ENCODE data around the gene KIF3B.
"Not testable (repeated sequence)": the region's sequence is repeated elsewhere in the genome, so short reads cannot be mapped to it uniquely, and the experiment has no call there.

Gene KIF3B

DNA sequence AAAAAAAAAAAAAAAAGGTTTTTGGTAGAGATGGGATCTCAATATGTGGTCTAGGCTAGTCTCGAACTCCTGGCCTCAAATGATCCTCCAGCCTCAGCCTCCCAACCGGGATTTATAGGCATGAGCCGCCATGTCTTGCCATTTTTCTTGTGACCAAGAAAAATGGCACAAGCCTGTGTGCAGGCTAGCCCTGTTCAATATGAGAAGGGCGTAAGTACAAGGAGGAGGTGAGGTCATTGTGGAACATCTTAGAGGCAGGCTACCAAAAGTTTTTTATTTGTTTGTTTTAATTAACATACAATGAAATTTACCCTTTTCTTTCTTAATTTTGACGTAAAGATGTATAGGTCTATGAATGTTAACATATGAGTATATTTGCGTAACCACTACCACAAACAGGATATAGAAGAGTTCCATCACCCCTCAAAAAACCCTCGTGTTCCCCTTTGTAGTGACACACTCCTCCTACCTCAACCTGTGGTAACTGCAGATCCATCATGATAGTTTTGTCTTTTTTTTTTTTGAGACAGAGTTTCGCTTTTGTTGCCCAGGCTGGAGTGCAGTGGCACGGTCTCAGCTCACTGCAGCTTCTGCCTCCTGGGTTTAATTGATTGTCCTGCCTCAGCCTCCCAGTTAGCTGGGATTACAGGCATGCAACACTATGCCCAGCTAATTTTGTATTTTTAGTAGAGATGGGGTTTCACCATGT lies 28.3 kb upstream of the KIF3B start:
- DNase-seq: peak; percentile 34

DNA sequence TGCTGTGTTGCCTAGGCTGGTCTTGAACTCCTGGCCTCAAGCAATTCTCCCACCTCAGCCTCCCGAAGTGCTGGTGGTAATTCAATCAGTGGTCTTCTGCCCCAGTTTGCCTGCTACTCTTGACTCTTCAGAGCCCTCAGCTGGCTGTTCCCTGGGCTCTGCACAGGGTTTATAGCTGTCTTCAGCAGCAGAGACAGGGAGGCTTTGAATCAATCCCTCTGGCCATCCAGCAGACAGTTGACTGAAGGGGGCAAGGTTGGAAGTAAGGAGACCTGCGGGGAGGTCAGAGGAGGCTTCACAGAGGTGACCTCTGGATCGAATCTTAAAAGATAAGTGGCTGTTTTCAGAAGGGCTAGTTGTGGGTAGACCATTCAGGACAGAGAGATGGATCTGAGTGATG lies 26.0 kb upstream of the KIF3B start:
- DNase-seq: no peak

DNA sequence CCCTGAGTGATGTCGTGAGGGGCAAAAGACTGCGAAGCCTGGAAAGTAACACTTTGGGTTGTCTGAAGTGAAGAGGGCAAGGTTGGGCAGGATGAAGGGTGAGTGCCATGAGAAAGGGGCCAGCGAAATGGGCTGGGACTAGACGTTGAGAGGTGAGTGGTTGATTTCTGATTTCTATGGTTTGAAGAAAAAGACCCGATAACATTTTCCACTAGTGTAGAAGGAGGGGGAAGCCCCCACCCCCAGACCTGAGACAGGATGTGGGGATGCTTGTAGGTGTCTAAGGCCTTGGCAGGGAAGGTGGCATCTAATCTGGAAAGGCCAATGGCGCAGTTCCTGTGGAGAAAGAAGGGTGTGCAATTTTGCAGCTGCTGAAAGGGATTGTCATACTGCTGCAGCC lies 25.3 kb upstream of the KIF3B start:
- DNase-seq: peak; percentile 89

DNA sequence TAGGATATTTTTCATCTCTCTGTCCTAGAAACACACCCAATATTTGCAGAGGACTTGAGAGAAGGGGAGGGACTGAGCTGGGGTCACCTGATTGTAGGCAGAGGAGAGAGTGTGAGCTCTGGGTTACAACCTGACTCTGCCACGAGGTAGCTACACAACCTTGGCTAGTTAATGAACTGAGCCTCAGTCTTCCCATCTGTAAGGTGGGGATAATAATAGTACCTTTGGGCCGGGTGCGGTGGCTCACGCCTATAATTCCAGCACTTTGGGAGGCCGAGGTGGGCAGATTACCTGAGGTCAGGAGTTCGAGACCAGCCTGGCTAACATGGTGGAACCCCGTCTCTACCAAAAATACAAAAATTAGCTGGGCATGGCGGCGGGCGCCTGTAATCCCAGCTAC lies 16.5 kb upstream of the KIF3B start:
- not testable (repeated sequence) for DNase-seq

DNA sequence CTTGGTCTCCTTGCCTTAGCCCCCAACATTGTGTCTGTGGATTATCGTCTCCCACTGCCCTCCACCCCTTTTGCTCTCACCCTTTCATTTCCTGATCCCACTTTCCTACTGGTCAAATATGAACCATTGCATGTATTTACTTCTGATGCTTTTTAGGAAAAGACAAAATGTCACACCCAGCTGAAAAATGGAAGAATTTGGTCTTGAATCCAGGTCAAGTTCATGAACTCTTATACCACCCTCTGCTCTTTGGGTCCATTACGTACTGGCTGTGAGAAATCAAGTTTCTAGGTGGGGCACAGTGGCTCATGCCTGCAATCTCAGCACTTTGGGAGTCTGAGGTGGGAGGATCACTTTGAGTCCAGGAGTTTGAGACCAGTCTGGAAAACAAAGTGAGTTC lies 15.8 kb upstream of the KIF3B start:
- DNase-seq: no peak

DNA sequence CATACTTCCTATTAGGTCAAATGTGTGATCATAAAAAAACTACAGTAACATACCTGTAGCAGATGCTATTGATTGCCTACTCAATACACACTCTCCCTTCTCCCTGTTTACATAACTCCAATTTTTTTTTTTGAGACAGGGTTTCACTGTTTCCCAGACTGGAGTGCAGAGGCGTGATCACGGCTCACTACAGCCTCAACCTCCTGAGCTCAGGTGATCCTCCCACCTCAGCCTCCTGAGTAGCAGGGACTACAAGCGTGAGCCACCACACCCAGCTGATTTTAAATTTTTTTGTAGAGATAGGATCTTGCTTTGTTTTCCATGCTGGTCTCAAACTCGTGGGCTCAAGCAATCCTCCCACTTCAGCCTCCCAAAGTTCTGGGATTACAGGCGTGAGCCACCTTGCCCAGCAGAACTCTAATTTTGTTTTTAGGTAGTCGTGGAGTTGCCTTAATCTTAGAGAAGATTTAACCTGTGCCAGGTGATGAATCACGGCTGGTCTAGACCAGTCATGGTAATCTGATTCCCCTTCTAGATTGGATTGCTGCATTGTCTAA lies 14.0 kb upstream of the KIF3B start:
- DNase-seq: no peak

DNA sequence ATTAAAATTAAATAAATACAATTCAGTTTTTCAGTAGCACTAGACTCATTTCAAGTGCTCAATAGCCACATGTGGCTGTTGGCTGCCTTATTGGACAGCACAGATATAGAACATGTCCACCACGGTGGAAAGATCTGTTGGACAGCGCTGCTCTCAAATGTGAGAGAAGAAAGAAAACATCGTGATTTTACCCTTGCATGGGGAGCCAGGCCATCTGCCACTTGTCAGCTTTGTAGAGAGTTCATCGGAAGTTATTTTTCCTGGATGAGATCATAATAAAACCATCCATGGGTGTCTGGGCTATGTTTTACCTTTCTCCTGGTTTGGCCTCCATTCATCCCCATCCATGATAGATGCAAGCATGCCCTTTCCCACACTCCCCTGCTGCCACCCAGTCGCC lies 5.8 kb upstream of the KIF3B start:
- no peak for DNase-seq

DNA sequence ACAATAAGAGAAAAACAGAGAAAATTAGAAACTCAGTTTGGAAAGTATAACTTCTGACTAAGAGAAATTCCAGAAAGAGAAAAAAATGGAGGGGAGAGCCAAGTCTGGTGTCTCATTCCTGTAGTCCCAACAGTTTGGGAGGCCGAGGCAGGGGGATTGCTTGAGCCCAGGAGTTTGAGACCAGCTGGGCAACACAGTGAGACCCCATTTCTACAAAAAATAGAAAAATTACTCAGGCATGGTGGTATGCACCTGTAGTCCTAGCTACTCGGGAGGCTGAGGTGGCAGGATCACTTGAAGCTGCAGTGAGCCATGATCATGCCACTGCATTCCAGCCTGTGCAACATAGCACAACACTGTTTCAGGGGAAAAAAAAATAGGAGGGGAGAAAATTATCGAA lies 3.1 kb upstream of the KIF3B start:
- DNase-seq: no peak

DNA sequence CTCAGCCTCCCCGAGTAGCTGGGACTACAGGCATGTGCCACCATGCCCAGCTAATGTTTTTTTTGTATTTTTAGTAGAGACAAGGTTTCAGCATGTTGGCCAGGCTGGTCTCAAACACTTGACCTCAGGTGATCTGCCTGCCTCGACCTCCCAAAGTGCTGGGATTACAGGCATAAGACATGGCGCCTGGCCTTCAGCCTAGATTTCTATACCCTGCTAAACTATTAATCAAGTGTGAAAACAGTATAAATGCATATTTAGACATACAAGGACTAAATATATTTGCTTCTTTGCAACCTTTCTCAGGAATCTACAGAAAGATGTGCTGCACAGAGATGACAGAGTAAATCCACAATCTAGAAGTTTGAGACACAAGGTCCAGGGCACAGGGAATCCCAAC lies 2.3 kb upstream of the KIF3B start:
- DNase-seq: not testable (repeated sequence)

DNA sequence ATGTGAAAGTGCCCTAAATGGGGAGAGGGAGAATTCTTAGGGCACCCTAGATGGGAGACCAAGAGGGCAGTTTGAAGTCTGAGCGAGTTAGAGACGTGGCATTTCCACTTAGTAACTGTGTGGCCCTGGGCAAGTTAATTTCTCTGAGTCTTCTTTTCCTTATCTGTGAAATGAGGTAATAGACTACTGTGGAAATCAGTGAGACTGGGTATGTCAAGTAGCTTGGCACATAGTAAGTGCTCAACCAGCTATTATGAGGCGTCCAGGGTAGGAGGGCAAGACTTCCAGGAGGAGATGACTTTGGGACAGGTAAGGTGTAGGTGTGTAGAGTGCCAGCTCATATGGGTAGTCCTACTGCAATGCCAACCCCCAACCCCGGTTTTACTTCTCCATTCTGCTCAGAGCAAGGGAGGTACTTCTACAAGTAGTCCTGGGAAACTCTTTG lies 770 bp downstream of the KIF3B start:
- DNase-seq: peak; percentile 35

DNA sequence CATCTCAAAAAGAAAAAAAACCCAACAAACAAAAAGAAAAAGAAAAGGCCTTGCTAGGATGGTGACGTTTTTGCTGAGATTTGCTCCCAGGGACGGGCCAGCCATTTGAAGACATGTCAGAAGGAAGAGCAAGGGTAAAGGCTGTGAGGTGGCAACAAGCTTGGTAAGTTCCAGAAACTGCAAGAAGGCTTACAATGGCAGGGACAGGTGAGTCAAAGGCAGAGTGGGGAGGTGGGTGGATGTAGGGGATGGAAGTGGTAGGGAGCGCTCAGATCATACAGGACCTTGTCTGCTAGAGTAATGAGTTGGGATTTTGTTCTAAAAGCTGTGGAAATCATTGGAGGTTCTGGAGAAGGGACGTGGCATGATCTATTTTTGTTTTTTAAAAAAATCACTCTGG lies 4.3 kb downstream of the KIF3B start:
- DNase-seq: no peak

DNA sequence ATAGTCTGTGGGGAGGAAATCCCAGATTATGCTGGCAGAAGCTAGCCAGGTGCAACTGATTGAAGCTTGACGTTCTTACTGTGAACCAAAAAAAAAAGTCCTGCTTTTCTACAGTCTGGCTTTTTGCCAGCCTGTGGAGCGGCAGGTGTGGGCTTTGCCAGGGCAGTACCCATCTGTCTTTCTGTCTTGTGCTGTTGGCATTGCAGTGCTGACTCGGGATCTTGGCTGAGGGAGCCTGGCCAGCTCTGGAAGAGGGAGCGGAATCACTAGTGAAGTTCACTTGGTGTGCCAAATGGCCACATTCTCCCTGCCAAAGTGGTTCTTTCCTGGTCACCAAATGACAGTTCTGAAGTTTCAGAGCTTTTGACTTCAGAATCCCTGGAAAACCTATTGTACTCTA lies 5.0 kb downstream of the KIF3B start:
- no peak for DNase-seq

DNA sequence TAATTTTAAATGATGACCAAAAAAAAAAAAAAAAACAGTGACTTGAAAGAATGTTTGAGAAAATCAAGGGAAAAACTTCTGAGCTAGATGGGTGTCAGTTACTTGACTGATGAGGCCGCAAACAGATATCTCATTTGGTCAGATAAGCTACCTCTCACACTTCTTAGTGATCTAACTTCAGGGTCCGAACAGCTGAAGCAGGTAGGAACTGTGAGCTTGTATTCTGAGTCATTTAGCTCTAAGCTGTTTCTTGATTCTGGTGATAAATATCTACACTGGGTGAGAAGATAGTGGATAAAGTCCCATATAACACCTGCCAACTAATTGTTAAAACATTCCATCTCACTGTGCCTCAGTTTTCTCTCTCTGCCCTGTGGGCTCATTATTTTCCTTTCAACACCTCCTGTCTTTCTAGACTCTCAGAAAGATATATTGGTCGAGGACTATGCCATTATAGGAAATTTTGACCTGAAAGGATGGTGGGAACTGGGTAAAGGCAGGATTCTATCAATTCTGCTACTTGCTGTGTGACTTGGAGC lies 7.7 kb downstream of the KIF3B start:
- DNase-seq: no peak

DNA sequence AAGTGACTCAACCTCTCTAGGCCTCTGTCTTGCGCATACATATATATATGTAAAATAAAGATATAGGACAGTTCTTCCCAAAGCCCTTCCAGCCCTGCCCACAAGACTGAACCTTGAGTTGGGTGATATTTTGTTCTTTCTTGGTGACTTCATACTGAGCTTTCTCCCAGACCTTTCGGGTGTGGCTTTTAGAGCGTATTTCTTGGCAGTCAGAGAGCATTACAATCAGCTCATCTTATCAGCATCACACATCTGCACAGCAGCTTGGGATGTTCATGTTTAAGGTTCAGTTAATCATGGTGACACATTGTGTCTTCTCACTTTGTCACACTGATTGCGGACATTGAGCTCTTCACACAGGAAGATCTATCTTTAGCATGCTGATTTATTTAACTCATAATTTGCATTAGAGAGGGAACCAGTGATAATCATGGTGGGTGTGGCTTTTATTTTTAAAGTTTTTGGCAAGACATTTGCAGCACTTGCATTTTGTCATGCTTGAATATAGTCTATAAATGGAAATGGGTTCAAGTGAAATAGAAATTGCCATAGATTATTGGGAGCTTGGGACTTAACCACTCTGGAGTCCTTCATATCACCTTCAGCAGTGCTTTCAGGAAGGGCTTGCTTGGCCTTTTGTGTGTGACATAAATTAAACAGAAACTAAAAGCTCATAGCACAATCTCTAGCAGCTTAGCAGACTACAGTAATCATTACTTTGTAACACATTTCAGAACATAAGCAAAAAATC lies 8.3 kb downstream of the KIF3B start:
- DNase-seq: peak; percentile 41

DNA sequence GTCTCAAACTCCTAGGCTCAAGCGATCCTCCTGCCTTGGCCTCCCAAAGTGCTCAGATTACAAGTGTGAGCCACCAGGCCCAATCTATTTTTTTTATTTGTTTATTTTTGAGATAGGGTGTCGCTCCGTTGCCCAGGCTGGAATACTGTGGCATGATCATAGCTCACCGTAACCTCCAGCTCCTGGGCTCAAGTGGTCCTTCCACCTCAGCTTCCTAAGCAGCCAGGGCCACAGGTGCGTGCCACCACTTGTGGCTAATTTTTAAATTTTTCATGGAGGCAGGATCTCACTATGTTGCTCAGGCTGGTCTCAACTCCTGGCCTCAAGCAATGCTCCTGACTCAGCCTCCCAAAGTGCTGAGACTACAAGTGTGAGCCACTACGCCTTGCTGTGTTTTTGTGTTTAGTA lies 9.8 kb downstream of the KIF3B start:
- DNase-seq: no peak

DNA sequence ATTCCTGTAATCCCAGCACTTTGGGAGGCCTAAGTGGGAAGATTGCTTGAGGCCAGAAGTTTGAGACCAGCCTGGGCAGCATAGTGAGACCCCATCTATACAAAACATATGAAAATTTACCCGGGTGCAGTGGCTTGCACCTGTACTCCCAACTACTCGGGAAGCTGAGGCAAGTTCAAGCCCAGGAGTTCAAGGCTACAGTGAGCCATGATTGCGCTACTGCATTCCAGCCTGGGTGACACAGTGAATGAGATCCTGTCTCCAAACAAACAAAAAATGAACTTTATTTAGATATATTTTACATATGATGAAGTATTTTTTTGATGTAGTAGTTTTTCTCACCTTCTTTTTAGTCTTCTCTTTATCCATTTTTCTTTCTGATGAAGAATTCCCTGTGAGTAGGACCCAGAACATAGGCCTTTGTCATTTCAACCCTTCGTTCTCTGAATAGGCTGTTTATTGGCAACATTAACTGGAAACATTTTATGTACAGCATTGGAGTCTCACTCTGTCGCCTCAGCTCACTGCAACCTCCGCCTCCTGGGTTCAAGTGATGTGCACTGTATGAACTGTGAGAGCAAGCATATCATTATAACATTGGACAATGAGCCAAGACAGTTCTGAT lies 10.9 kb downstream of the KIF3B start:
- no peak for DNase-seq

DNA sequence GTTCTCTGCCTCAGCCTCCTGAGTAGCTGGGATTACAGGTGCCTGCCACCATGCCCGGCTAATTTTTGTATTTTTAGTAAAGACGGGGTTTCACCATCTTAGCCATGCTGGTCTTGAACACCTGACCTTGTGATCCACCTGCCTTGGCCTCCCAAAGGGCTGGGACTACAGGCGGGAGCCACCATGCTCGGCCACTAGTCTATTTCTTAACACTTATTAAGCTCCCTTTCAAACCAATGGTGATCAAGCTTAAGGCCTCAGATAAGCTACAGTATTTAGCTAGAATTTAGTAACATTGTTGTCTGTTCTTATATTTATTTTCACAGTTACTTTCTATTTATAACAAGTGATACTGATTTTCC lies 11.8 kb downstream of the KIF3B start:
- DNase-seq: not testable (repeated sequence)

DNA sequence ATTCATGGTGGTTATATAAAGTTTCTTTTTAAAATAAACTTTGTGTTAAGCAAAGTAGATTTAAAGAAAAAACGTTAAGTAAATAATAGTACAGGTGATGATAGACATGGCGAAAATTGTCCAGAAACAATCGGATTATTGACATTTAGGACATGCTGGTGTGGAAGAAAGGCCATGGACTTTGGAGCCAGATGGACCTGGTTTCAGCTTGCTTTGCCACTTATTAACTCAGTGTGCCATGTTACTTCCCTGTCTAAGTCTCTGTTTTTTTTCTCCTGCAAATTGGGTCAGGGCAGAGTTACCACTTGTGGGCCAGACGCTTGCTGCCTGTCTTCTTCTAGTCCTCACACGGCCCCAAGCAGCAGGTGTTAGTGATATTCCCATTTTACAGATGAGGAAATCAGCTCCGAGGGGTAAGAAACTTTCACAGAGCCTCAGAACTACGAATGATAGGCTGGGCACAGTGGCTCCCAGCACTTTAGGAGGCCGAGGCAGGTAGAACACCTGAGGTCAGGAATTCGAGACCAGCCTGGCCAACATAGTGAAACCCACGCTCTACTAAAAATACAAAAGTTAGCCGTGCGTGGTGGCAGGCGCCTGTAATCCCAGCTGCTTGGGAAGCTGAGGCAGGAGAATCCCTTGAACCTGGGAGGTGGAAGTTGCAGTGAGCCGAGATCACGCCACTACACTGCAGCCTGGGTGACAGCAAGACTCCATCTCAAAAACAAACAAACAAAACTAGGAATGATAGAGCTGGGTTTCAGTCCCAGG lies 12.4 kb downstream of the KIF3B start:
- DNase-seq: no peak

DNA sequence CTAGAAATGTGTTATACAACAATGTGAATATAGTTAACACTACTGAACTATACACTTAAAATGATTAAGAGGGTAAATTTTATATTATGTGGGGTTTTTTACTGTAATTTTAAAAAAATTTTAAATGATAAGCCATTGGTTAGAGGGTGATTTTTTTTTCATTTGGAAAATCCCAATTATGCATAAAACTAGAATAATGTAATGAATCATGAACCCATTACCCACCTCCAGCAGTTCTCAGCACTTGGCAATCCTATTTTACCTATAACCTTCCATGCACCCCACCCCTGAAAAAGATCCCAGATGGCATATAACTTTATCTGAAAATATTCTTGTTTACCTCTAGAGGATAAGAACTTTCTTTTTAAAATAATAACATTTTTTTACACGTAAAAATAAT lies 13.7 kb downstream of the KIF3B start:
- no peak for DNase-seq

DNA sequence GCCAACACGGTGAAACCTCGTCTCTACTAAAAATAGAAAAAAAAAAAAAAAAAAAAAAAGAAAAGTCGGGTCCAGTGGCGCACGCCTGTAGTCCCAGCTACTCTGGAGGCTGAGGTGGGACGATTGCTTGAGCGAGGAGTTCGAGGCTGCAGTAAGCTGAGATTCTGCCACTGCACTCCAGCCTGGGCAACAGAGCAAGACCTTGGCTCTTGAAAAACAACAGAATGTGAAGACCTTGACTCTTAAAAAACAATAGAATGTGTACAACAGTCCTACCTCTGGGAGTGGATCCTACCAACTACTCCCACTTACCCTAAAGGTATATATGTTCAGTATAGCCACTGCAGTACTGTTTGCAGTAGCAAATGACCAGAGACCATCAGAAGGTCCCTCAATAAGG lies 15.1 kb downstream of the KIF3B start:
- DNase-seq: no peak

DNA sequence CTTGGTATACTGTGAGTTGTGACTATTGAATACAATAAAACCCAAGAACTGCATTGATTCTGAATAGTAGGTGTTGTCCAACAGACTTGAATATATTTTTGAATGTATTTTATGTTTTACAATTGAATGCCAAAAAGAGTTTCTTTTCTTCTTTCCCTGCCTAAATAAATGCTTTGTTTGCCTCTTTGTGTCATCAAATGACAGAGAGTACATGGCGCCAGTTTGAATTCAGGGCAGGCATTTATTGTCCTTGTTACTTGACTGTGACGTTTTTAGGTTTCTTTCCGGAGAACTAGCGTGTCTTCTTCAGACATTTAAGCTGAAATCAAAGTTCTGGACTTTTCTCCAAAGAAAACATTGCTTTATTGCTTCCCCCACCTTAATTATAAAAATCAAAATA lies 16.6 kb downstream of the KIF3B start:
- no peak for DNase-seq

DNA sequence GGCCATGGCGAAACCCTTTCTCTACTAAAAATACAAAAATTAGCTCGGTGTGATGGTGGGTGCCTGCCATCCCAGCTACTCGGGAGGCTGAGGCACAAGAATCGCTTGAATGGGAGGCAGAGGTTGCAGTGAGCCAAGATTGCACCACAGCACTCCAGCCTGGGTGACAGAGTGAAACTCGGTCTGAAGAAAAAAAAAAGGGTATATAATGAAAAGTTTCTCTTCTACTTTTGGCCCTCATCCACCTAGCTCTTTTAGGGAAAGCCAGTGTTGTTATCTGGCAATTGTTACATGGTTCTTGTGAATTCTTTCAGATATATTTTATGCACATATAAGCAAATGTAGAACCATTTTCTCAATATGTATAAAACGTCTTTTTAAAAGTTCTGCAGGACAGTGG lies 19.0 kb downstream of the KIF3B start:
- no peak for DNase-seq

Measured in activated naive CD4-positive, alpha-beta T cell treated with Interleukin-2 at 50 U/mL for 16 hours (primary cell).